Adrenal gland (tissue), 5 donors: ENCODE results near the gene ARPC4.

Source experiments
- POLR2A ChIP-seq, 2 donors: fragments of 450-650 bp; IDR thresholded peaks; one replicate each; pipeline ENCODE4 v1.6.1; 2017; ENCODE audit warnings: antibody characterized with exemption in 2 of 2, mild to moderate bottlenecking in 2 of 2, moderate library complexity in 1 of 2
- TF ChIP-seq, protein P1 (sequence below), 6 experiments: fragments of 450-650 bp in 4 of 6; fragments of 200-600 bp in 2 of 6; sonication (generic) in 1 of 6; IDR thresholded peaks; 1 replicate in 5 of 6; 2 replicates in 1 of 6; pipeline versions ENCODE4 v1.5.1 to v1.8.0; 2016 to 2021; ENCODE audit warnings: antibody characterized with exemption in 6 of 6, mild to moderate bottlenecking in 2 of 6, moderate library complexity in 1 of 6
- donor health status: DM: no; HTN: no; CAD: no.

- TF ChIP-seq, protein P1, sequence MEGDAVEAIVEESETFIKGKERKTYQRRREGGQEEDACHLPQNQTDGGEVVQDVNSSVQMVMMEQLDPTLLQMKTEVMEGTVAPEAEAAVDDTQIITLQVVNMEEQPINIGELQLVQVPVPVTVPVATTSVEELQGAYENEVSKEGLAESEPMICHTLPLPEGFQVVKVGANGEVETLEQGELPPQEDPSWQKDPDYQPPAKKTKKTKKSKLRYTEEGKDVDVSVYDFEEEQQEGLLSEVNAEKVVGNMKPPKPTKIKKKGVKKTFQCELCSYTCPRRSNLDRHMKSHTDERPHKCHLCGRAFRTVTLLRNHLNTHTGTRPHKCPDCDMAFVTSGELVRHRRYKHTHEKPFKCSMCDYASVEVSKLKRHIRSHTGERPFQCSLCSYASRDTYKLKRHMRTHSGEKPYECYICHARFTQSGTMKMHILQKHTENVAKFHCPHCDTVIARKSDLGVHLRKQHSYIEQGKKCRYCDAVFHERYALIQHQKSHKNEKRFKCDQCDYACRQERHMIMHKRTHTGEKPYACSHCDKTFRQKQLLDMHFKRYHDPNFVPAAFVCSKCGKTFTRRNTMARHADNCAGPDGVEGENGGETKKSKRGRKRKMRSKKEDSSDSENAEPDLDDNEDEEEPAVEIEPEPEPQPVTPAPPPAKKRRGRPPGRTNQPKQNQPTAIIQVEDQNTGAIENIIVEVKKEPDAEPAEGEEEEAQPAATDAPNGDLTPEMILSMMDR (IDR thresholded peaks at IDR 0.05) = no peak
- no peak for TF ChIP-seq POLR2A (IDR thresholded peaks at IDR 0.05)
Measured at GRCh38 chr3:9841015-9841414, 48.1 kb downstream of the ARPC4 start.
